HPDE6-E6E7 (cell line): Measurements from ENCODE around the gene HMGCR.

Experiments used
- DNase-seq: peaks from one replicate; pipeline ENCODE4 v3.0.0; 2011; ENCODE audit warnings: missing footprints; ENCODE audit errors: extremely low spot score

HMGCR gene

GRCh38 chr5:75340714-75341478, 3.9 kb downstream of the HMGCR start:
- DNase-seq: peak; percentile 59

- DNase-seq: no peak
Measured at GRCh38 chr5:75341934-75342333, 4.9 kb downstream of the HMGCR start.

DNA sequence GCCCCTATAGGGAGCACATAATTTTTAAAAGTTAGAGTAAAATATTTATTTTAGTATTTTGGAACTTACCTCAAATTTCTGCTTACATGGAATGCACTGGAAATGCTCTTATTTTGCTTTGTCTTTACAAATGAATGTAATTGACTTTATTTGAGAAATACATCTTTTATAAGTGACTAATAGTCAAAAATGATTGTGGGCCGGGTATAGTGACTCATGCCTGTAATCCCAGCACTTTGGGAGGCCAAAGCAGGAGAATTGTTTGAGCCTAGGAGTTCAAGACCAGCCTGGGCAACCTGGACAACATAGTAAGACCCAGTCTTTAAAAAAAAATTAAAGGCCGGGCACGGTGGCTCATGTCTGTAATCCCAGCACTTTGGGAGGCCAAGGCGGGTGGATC, 5.8 kb downstream of the HMGCR start:
- DNase-seq: no peak

GRCh38 chr5:75348241-75348640, 11.2 kb downstream of the HMGCR start:
- DNase-seq: no peak

DNA sequence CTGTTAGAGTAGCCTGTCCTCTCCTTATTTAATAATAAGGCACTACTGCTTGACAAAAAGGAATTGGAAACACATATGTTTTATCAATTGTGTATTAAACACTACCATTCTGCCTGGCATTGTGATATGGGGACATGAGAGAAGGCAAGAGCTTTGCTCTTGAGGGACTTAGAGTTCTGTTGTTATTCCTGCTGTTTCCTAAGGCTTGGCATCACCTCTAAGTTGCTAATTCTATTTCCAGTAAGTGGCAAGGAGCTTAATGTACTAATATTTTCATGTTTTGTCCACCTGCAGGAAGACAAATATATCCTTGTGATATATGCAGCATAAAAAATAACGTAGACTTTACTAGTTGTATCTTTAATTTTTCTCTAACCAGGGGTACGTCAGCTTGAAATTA, 12.6 kb downstream of the HMGCR start:
- DNase-seq: no peak

GRCh38 chr5:75351139-75351926, 14.3 kb downstream of the HMGCR start:
- DNase-seq: no peak

DNA sequence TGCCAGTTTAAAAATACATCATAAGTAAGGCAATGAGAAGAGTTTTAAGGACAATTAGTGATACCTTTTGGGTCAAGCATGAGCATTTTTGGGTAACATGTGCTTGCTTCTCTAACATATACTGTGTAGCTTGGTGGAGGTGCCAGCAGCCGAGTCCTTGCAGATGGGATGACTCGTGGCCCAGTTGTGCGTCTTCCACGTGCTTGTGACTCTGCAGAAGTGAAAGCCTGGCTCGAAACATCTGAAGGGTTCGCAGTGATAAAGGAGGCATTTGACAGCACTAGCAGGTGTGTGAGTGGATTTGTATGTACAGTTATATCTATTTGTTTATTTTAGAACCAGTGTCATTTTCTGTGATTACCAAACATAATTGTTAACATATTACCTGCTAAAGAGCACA, 18.2 kb downstream of the HMGCR start:
- DNase-seq: no peak

DNA sequence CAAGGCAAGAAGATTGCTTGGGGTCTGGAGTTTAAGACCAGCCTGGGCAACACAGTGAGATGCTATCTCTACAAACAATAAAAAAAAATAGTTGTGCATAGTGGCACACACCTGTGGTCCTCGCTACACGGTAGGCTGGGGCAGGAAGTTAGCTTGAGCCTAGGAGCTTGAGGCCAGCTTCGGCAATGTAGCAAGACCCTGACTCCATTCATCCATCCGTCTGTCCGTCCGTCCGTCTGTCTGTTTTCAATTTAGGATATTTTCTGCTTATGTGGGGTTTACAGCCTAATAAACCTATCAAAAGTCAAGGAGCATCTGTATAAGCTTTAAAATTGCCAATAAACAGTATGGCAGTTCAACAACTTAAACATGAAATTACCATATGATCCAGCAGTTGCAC, 19.7 kb downstream of the HMGCR start:
- DNase-seq: no peak

- DNase-seq: no peak
Measured at GRCh38 chr5:75358117-75358516, 21.1 kb downstream of the HMGCR start.

DNA sequence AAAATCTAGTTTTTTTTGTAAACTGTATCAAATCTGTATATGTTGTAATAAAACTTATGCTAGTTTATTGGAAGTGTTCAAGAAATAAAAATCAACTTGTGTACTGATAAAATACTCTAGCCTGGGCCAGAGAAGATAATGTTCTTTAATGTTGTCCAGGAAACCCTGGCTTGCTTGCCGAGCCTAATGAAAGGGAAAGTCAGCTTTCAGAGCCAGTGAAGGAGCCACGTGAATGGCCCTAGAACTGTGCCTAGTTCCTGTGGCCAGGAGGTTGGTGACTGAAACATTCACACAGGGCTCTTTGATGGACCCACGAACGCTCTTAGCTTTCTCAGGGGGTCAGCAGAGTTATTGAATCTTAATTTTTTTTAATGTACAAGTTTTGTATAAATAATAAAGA, 24.3 kb downstream of the HMGCR start:
- no peak for DNase-seq

- no peak for DNase-seq
Measured at GRCh38 chr5:75362474-75362975, 25.5 kb downstream of the HMGCR start.

DNA sequence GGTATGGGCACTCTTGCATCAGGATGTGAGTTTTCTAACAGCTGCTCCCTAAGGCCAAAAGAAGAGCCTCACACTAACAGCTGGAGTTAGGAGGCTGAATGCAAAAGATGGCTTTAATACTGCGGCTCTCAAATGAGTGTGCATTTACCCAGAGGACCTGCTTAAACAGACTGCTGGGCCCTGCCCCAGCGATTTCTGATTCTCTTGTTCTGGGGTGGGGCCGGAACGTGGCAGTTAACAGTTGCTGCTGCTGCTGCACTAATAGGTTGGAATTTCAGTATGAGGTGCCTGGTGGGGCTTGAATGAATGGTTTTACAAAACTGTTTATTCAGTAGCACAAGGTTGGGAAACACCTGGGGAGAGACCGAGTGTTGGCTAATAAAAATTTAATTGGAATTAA, 26.1 kb downstream of the HMGCR start:
- no peak for DNase-seq

- no peak for DNase-seq
Measured at GRCh38 chr5:75363726-75364495, 26.9 kb downstream of the HMGCR start.

DNA sequence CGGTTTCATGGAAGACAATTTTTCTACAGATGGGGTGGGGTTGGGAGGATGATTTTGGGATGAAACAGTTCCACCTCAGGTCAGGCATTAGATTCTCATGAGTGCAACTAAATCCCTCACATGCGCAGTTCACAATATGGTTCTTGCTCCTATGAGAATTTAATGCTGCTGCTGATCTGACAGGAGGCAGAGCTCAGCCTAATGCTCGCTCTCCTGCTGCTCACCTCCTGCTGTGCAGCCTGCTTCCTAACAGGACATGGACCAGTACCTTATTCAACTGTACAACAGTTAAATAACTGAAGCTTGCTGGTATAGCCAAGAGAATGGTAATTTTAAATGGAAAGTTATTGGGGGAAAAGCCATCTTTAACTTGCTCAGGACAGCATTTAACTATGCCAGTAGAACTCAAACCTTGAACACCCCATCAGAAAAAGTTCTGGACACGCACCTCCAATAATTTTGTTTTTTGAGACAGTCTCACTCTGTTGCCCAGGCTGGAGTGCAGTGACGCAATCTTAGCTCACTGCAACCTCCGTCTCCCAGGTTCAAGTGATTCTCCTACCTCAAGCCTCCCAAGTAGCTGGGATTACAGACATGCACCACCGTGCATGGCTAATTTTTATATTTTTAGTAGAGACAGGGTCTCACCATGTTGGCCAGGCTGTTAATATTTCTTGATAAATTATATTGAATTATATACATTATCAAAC, 27.7 kb downstream of the HMGCR start:
- DNase-seq: no peak

GRCh38 chr5:75365740-75366139, 28.7 kb downstream of the HMGCR start:
- no peak for DNase-seq

GRCh38 chr5:75366787-75367186, 29.8 kb downstream of the HMGCR start:
- DNase-seq: no peak

- DNase-seq: no peak
Measured at GRCh38 chr5:75367401-75367800, 30.4 kb downstream of the HMGCR start.

DNA sequence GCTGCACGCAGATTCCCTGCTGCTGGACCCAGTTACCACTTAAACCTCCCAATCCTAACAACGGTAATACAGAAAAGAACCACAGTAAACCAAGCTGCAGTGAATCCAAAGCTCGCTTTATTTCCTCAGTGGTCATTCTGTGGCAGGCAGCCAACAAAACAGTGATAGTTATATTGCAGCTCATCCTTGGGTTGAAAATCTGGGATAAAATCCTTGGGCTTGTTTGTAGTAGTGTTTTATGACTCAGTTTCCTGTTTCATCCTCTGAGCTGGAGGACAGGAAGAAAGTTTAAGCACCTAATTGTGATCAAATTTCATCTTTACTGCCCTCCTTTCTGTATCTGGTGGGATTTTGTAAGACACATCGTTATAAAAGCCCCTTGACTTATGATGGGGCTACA, 31.4 kb downstream of the HMGCR start:
- no peak for DNase-seq

DNA sequence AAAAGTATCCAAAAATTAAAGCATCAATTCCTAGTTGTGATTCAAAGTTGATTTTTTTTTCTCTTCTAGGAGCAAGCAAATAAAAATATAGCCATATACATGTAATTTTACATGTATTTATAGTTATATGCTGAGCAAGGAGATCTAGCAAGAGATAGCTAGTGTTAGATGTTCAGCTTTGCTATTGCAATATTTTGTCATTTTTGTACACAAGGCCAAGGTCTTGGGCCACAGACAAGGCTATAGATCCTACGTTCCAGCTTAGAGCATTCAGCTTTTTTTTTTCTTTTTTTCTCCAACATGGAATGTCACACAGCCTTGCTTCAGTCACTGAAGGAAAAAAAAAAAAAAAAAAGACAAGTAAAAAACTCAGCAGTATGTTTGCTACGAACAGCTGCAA, 36.8 kb downstream of the HMGCR start:
- DNase-seq: no peak

GRCh38 chr5:75374394-75374814, 37.4 kb downstream of the HMGCR start:
- no peak for DNase-seq

GRCh38 chr5:75375414-75375813, 38.4 kb downstream of the HMGCR start:
- no peak for DNase-seq

DNA sequence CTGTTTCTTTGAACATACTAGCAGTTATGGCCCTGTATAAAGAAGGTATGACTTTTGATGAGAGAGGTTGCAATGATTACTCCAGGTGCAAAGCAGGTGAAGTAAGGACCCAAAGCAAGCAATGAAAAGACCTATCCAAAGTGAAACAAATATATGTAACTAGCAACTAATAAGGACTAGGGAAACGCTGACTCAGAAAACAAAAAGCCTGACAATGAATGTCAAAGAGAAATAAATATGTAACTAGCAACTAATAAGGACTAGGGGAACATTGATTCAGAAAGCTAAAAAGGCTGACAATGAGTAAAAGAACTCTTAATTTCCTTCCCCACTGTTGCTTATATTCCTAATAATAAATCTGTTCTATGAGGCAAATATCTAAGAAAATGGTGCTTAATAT, 43.1 kb downstream of the HMGCR start:
- no peak for DNase-seq
